CD4-positive, alpha-beta T cell treated with Interleukin-4 for 1 hour (primary cell): Measurements from ENCODE around the gene SON.
"Not testable (repeated sequence)": the region's sequence is repeated elsewhere in the genome, so short reads cannot be mapped to it uniquely, and the experiment has no call there.

Source experiments
- DNase-seq, 2 donors: peaks; one replicate each; pipeline ENCODE4 v3.0.0-alpha.2; 2020 to 2022

The SON gene, protein sequence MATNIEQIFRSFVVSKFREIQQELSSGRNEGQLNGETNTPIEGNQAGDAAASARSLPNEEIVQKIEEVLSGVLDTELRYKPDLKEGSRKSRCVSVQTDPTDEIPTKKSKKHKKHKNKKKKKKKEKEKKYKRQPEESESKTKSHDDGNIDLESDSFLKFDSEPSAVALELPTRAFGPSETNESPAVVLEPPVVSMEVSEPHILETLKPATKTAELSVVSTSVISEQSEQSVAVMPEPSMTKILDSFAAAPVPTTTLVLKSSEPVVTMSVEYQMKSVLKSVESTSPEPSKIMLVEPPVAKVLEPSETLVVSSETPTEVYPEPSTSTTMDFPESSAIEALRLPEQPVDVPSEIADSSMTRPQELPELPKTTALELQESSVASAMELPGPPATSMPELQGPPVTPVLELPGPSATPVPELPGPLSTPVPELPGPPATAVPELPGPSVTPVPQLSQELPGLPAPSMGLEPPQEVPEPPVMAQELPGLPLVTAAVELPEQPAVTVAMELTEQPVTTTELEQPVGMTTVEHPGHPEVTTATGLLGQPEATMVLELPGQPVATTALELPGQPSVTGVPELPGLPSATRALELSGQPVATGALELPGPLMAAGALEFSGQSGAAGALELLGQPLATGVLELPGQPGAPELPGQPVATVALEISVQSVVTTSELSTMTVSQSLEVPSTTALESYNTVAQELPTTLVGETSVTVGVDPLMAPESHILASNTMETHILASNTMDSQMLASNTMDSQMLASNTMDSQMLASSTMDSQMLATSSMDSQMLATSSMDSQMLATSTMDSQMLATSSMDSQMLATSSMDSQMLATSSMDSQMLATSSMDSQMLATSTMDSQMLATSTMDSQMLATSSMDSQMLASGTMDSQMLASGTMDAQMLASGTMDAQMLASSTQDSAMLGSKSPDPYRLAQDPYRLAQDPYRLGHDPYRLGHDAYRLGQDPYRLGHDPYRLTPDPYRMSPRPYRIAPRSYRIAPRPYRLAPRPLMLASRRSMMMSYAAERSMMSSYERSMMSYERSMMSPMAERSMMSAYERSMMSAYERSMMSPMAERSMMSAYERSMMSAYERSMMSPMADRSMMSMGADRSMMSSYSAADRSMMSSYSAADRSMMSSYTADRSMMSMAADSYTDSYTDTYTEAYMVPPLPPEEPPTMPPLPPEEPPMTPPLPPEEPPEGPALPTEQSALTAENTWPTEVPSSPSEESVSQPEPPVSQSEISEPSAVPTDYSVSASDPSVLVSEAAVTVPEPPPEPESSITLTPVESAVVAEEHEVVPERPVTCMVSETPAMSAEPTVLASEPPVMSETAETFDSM (N-terminal part only)

DNA sequence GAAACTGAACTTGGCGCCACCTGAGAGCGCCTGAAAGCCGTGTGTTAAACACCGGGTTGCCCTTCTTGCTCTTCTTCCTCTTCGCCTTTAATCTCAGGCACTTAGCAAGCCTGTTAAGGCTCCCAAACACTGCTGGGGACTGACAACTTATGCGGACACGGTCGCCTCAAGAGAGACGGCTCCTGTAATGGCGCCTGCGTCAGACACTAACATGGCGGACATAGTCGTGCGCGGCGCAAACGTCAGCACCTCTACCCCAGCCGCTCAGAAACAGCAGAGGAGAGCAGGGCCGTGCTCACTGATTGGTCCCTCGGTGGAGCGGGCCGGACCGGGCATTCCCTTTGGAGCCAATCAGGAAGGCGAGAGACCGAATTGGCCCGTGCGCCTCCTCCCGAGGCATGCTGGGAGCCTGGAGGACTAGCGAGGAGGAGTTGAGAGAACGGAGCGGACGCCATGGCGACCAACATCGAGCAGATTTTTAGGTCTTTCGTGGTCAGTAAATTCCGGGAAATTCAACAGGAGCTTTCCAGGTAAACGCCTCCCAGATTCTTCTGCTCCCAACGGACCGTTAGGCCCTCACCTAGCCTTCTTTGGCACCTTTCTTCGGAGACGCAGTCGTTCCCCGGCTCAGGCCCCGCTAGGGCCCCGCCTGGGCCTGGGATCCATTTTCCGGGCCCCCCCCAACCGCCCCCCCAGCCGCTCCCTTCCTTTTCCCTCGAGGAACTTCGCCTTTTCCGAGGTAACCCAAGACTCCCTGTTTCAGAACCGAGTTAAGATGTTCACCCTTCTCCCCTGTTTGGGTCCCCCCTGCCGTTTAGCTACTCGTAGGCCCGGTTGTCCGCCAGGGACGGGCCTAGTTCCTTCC lies at the start of gene SON:
Gene SON, plus strand, starts transcription at position 399 of the 865 bp plus-strand sequence. Its CDS starts 55 bp downstream, at position 454.
- DNase-seq: peak; percentile 98 to 99

DNA sequence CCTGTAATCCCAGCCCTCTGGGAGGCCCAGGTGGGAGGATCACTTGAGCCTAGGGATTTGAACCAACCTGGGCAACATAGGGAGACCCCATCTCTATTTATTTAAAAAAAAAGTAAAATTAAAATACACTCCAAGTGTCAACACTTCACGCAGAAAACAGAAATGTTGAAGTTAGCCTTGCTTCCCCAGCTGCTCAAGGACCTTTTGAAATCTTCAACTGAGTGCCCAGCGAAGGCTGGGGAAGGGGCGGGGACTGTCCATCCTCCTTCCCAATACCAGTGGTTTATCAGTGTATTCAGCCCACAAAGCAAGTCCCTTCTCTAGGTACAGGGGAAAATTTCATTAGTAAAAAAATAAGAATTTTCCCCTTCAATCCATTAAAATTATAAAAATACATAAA lies 49.1 kb upstream of the SON start:
- no peak for DNase-seq

DNA sequence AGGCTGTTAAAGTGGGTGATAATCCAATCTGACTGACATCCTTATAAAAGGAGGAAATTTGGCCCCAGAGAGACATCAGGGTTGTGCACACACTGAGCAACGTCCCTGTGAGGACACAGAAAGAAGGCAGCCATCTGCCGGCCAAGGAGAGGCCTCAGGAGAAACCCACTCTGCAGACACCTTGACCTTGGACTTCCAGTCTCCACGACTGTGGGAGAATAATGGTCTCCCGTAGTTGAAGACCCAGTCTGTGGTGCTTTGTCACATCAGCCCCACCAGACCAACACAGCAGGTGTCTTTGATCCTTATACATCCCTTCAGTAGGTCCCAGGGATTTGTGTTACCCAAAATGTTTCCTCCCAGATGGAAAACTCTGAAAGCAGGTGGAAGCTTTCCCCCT lies 47.1 kb upstream of the SON start:
- no peak for DNase-seq

DNA sequence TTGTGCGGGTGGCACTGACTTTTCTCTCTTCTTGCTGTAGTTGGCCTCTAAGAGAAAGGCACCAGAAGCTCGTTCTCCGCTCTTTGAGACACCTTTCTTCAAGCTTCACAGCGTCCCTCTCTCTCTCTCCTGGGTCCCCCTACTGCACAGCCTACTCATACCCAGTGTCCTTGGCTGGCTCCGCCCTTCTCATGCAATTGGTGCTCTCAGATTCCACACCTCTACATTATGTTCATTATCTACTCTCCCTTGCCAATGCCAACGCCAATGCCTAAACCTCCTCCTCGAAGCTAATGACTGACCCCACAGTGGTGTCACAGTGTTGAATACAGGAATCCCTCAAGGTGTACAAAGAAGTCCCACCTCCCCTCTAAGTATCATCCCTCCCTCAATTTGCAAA lies 46.5 kb upstream of the SON start:
- no peak for DNase-seq

DNA sequence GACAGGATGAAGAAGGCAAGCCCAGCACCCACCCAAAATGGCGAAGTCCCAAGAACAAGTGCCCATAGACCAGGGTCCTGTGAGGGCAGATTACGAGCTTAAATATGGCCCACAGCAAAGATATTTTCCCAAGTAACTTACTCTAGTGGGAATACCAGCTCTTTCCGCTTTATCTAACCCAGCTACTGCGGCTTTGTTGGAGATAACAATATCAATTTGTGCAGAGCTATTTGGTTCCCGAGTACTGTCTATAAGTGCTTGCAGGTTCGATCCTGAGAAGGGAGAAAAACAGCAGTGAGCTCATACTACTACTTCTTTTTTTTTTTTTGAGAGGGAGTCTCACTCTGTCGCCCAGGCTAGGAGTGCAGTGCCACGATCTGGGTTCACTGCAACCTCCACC lies 37.0 kb upstream of the SON start:
- DNase-seq: no peak

DNA sequence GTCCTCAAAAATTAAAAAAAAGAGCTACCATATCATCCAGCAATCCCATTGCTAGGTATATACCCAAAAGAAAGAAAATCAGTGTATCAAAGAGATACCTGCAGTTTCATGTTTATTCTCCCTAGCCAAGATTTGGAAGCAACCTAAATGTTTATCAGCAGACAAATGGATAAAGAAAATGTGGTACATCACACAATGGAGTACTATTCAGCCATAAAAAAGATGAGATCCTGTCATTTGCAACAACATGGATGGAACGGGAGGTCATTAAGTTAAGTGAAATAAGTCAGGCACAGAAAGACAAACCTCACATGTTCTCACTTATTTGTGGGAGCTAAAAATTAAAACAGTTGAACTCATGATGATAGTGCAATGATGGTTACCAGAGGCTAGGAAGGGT lies 35.8 kb upstream of the SON start:
- DNase-seq: not testable (repeated sequence)

DNA sequence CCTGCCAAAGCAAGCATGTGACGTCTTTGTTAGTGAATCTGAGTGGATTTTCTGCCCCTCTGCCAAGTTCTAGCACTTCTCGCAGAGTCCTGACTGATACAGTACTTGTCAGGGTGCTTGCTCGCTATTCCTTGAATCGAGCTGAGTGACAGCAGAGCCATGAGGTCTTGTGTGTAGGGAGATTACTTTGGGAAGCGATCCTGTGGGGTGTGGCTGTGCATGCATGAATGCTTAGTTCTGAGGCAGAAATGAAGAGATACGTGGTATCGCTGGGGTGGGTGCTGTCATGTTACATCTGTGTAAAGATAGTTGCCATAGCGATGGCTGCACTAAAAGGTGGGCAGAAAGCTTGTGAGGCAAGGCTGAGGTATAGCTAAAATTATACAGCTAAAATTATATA lies 32.0 kb upstream of the SON start:
- DNase-seq: no peak

DNA sequence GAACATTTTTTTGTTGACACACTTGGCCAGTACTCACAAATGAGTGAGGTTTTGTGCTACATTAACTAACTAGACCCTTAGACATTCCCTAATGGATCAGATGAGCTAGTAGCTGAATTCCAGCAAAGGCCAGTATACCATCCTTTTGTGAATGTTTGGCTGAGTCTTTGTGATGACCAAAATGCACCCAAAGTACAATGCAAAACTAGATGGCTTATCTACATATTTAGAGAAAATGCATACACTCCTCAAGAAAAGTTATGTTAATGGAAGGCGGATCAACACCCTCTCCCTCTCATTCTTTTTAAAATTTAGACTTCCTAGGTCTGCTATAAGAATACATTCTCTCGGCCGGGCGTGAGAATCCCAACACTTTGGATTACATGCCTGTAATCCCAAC lies 31.2 kb upstream of the SON start:
- no peak for DNase-seq

DNA sequence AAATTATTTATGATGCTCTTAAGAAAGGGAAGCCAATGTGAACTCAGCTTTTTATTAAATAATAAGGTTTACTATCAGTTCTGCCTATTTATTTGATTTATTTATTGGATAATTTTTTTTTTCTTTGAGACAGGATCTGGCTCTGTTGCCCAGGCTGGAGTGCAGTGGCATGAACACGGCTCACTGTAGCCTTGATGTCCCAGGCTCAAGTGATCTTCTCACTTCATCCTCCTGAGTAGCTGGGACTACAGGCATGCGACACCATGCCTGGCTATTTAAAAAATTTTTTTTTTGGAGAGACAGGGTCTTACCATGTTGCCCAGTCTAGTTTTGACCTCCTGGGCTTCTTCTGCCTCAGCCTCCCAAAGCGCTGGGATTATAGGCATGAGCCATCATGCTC lies 30.4 kb upstream of the SON start:
- no peak for DNase-seq

DNA sequence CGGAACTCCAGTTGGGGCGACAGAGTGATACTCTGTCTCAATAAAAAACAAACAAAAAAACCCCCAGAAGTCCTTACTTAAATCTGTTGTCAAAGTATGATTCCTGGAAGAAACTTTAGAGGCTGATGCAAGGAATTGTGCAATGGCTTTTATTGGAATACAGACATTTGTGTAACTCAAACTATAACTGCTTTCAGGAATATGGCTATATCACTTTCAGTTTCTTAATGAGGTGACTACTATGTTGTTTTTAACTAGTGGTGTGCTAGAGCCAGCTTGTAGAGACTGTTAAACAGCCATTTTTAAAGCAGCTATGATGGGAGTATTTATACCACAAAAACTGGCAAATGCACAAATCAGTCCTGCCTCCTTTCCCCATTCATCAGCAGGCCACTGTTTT lies 28.6 kb upstream of the SON start:
- DNase-seq: no peak

DNA sequence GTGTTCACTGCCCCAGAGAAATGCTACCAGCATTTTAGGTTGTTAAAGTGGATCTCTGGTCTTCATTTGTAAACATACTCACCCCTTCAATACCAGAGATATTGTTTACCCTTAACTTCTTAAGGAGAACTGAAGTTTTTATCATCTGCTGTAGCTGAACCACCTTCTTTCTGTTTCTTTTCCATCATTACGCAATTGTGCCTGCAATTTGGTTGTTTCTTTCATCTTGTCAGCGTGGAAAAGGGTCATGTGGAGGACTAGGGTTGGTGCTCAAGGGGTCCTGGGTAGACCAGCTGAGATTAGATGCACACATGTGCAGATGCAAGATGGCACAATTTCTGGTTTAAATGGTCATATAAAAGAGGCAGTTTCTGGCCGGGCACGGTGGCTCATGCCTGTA lies 23.9 kb upstream of the SON start:
- DNase-seq: no peak

DNA sequence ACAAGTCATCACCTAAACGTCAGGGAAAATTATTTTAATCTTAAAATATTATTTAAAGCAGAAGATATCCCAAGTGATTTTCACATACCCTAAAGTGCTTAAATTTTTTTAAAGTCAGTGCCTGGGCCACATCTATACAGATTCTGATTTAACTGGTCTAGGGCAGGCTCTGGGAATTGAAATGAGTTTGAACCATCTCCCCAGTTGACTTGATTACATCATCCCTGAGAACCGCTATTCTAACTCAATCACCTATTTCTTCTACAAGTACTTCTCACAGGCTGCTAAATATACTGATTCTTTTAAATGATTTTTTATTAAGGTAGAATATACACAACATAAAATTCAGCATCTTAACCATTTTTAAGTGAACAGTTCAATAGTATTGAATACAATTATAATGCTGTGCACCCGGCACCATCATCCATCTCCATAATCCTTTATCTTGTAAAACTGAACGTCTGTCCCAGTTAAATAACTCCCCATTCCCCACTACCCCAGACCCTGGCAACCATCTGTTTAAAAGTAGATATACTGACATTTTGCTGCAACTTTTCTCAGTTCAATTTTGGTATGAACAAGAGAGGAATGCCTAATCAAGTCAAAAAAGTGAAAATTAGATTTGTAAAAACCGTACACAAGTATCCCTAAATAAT lies 20.4 kb upstream of the SON start:
- DNase-seq: no peak

DNA sequence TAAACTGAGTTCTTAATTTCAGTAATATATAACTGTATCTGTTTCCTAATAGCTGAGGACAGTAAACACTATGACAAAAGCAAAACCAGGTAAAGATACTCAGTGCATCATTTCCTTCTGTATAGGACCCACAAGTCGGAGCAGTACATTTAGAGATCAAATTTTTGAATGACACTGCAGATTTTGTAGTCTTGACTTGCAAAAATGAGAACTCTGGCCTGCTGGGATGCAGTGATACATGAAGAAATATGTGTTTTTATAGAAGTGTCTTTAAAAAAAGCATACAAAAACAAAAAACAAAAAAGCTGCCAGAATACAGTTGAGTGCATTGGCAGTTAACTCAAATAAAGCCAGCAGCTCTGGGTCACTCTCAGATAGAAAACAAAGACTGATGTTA lies 19.9 kb upstream of the SON start:
- no peak for DNase-seq

DNA sequence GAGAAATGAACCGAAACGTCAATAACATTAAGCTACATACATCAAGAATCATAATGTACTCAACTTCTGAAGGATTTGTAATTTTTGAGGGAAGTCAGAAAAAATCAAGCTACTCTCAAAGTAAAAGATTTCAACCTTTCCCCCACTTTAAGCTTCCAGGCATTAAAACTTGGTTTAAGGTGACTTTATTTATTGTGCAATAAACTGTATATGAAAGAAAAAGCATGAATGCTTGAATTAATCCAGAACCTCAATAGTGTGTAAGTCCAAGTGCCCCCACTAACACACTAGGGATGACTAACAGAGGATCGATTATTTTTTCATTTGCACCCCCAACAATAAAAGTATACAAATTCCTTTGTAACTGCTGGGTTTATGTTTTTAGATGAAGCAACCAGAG lies 11.8 kb upstream of the SON start:
- no peak for DNase-seq

DNA sequence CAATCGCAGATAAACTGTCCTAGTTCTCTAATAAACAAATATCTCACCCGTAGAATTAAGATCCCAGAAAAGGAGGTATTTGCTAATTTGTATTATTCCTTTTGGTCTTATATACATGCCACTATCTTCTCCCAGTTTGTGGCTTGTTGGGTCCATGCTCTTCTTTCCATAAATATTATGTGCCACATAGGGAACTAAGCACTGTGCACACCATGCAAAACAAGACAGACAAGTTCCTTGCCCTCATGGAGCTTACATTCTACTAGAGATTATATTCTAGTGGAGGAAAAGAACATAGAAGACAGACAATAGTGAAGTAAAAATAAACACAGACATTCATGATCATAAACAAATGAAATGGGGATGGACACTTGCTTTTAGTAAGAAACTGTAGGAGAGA lies 5.6 kb upstream of the SON start:
- DNase-seq: no peak

DNA sequence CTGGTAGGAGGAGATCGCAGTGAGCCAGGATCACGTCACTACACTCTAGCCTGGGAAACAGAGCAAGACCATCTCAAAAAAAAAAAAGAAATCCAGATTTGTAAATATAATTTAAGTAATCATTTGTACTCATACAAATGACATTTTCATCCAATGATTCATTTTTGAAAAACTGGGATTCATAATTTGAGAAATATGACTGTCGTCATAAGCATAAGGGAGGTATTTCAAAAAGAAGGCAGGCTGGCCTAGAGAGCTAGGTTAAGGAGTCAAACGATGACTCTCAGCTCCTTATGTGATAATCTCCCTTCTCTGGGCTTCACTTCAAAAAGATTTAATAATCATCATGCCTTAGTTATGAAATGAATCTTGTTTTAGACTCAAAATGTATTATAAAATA lies 3.2 kb upstream of the SON start:
- no peak for DNase-seq

DNA sequence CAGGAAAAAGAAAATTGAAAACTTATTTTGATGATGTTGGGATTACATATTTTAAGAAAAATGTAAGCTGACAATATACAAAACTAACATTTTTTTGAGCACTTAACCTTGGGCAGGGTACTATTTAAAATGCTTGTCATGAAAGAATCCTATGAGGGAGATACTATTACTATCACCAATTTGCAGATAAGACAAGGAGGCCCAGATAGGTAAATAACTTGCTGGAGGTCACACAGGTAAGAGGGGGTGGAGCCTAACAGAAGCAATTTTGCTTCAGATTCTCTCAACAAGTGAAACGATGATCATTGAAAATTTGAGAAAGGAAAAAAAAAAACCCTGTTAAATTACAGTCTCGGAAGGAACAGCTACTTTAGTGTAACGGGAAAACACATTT lies 2.1 kb upstream of the SON start:
- no peak for DNase-seq

DNA sequence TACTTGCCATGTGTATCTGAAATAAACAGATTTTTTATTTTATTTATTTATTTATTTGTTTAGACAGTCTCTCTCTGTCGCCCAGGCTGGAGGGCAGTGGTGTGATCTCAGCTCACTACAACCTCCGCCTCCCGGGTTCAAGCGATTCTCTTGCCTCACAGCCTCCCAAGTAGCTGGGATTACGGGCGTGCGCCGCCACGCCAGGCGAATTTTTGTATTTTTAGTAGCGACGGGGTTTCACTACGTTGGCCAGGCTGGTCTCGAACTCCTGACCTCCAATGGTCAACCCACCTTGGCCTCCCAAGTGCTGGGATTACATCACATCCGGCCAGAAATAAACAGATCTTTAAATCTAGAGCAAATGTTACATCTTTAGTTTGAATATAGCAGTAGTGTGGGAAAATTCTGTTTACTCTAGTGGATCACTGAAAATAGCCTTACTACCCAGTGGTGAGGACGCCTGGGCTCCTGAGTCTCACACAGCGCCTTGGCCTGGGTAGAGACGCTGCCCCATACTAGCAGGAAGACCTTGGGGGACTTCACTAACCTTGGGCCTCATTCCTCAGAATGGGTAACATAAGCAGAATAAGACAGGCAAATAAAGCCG lies 1.6 kb upstream of the SON start:
- peak in 1 of 2 donors; percentile 28 for DNase-seq

DNA sequence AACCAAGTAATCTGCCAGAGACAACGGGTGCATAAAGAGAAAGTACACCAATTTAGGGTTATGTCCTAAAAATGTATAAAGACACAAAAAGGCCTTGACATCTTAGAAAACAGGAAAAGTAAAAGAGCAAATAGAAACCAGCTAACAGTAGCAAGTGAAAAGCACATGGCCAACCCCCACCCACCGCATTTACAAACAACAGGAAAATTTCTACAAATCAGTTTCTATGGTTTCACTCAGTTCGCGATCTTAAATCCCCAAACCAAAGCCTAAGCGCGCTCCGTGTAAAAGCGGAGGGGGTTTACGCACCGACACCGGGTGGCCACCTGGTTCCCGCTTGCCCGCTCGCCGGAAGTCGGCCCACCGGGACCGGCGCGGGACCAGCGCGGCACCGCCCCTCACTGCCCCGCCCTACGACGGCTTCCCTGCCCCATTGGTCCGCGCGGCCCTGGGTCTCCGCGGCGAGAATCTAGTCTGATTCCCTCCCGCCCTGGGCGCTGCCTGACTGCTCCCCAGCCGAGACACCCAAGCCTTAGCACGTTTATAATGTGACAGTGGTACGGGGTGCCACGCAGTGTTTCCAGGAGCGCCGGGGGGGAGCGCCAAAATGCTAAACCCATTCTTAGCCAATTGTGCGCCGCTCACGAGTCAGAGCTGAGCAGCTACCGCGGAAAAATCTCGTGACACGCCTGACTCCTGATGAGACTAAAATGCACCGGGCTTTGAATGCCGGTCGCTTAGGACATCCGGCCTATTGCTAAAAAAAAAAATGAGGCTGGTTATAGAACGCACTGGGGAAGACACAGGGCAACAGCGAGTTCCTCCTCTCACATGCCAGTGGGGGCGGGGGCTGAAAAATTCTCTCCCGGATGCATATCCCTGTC lies 840 bp upstream of the SON start, which contains the start of gene GART:
Gene GART, minus strand, starts transcription at position 362 of the 884 bp plus-strand sequence. CDS start 2,802 bp downstream, outside the sequence.
- DNase-seq: peak; percentile 83 to 86
